NCI-H2081 (cell line): ENCODE results near the gene PANK4.

Experiments used
- DNase-seq, 2 experiments: peaks; one replicate each; lab custom pipeline; 2025; lab: John Stamatoyannopoulos, UW

The PANK4 gene

DNA sequence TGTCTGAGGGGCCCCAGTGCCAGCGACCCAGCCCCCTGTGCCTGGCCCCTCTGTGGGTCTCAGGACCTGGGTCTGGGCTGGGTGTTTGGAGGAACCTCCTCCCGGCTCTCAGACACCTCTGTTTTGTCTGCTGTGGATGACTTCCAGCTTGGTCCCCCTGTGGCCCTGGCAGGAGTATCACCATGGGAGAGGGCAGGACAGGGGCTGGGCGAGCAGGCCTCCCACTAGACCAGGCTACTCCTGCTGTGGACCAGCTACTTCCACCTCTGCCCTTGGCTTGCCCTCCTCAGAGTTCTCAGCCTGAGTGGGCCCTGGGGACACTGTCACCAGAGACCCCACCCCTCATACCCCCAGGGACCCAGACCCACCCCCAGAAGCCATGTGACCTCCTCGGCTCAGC, 28.5 kb downstream of the PANK4 start:
- DNase-seq: no peak

DNA sequence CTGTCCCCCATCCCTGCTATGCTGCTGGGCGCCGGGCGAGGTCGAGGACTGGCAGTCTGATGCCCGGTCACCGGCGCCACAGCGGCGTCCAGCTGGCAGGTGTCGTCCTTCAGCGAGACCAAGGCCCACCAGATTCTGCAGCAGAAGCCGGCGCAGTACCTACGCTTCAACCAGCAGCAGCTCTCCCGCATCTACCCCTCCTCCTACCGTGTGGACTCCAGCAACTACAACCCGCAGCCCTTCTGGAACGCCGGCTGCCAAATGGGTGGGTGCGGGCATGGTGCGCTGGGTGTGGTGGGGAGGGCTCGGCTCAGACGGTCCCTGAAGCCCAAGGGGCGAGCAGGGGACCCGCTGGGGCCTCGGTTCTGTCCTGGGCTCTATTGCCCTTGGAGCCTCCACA, 29.6 kb downstream of the PANK4 start:
- DNase-seq: no peak

DNA sequence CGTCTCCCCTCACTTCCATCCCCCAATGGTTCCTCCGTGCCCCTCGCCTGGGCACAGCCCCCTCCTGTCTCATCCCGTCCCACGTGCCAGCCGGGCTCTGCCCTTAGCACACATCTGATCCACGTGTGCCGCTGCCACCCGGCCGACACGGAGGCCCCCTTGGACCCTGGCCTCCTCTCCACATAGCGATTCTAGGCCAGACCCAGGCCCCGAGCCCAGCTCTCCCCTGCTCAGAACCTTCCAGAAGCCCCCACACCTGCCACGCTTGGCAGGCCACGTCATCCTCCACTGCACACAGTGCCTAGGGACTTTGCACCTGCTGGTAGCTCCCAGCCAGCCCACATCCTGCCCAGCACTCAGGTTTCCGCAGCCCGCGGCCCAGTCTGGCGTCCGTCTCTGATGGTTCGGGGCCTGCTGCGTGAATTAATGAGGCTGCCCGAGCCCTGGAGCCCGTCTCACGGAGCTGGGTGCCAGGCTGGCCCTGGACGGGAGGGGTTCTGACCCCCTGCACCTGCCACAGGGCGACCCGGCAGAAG, 30.2 kb downstream of the PANK4 start:
- no peak for DNase-seq

DNA sequence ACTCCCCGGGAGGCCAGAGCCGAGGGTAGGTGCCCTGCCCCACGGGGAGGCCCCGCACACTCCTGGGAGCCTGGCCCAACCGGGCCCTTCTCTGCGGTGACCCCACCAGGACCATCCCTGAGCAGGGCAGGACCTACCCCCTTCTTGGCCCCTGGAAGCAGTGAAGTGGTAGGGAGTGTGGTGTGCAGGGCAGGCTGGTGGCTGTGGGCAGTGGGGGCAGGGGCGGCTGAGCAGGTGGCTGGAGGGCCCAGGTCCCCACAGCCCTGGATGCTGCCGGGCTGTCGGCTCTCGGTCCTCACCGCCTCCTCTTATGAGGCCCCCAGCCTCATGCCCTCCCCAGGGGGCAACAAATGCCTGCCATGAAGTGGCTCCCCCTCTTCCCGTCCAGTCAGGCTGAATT, 30.9 kb downstream of the PANK4 start:
- no peak for DNase-seq

DNA sequence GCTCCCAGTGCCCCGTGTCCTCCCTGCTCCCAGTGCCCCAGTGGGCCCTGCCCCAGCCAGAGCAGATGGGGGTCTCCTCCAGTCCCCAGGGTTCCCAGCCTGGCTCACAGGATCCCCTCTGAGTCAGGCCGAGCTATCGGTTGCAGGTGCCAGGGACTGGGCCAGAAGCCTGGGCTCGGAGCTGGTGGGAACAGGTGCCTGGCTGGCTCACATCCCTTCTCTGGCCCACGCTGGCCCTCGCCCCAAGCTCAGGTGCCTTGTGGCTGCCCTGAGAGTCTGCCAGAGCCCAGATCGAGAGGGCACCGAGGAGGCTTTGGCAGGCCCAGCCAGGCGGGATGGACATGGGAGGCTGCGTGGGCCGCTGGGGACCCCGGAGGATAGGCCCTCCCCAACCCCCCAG, 31.4 kb downstream of the PANK4 start:
- no peak for DNase-seq

DNA sequence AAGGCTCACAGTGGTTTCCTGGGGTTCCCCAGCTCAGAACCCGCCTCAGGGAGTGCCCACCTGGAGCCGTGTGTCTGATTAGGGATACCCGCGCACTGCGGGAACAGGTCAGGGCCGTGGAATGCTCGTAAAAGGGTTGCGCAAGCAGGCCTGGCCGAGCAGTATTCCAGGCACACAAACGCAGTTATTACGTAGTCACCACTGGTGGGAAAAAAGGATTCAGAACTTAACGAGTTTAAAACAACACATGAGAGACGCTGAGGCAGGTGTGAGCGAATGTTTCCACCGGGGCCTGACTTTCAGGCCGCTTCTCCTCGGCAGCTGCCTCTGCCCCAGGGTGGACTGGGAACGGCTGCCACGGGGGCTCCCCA, 32.1 kb downstream of the PANK4 start:
- DNase-seq: no peak

DNA sequence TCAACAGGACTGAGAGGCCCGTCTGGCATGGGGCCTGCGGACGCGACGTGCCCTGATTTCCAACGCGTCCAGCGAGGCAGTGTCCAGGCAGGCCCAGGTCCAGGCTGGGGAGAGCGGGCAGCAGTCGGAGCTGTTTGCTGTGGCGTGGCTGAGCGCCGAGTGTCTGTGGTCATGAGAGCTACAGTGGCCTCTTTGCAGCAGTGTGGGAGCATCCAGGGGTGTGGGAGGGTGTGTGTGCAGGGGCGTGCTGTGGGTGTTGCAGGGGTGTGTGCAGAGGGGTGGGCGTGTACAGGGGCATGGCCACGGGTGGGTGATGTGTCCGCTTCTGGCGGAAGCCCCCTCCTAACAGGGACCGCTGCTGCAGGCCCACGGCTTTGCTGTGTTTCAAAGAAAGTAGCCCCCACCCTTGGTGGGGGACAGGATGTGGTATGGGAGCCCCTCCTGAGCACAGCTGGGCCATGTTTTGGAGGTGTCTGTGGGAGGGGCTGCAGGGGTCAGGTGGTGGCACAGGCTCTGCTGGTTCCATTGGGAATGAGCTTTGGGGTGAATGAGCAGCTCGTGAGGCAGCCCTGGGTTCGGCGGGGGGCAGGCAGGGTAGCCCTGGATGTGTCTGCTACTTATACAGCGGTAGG, 32.6 kb downstream of the PANK4 start:
- no peak for DNase-seq

DNA sequence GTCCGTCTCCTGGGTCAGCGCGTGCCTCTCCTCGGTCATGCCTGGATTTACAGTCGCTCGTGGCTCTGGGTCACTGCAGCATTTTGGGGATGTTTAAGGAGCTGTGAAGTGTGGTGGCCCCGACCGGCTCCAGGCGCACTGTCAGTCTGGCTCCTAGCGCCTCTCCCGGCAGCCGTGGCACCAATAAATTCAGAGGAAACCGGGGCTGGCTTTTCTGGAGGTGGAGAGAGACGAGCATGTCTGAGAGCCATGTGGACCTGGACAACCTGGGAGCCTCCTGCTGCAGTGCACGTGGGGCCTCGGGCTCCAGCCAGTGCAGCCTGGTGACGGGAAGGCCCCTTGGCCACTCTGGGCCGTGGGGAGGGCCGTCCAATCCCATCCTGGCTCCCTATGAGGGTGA, 33.2 kb downstream of the PANK4 start:
- no peak for DNase-seq

DNA sequence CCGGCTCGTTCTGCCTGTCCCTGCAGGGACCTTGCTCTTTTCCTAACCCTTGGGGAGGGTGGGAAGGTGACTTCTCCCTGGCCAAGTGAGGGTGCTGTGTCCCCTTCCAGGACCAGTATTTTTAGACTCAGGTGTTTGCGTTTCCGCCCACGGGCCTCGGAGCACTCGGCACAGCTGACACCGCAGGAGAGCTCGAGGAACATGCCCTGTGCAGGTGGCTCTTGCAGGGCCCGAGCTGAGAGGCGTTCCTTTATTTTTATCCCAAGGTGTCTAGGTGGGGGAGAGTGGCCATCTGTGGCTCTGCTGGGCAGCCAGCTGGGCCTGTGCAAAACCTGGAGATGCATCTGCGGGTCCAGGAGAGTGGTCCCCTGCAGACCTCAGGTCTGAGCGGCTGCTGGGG, 34.3 kb downstream of the PANK4 start:
- DNase-seq: peak in 1 of 2 experiments; percentile 6

DNA sequence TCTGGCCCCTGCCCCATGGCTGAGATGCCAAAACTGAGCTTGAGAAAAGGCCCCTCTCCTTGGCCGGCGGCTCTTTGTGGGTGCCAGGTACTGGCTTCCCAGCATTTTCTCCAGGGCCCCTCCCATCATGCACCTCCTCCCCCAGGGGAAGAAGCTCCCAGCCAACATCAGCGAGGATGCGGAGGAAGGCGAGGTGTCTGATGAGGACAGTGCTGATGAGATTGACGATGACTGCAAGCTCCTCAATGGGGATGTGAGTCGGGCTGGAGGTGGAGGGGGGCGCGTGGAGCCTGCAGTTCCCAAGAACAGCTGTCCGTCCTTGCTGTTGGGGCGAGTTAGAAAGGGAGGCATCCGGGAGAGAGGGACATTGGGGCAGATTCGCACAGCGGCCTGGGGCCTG, 36.8 kb downstream of the PANK4 start:
- no peak for DNase-seq

DNA sequence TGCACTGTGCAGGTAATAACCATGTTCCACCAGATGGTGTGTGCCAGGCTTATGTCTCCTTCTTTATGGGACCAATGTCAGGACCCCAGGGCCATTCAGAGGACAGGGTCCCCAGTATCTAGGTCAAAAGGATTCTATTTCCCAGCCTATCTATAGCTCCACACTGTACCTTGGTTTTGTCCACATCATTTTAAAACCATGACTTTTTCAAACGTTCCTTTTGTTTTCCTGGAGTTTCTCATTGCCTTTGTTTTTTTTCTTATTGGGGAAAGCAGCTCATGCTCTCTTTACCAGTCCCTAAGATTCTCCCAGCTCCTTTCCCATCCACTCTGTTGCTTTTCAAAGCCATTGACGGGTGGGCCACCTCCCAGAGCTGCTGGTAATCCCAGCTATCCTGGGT, 37.7 kb downstream of the PANK4 start:
- no peak for DNase-seq

DNA sequence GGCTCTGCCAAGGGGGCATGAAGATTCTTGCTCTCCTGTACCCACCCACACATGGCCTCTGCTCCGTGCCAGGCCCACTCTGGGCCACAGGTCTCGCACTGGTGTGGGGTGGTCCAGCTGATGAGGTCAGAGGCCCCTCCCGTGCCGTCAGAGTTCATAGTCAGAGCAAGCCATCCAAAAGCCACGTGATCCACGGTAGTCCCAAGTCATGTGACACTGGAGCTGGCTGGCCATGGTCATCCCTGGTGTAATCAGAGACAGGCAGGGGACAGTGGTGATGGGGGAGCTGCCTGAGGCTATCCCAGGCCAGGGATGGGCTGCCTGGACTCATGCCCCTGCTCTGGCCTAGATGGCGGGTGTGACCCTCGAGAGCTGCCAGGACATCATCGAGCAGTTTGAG, 39.8 kb downstream of the PANK4 start:
- no peak for DNase-seq

DNA sequence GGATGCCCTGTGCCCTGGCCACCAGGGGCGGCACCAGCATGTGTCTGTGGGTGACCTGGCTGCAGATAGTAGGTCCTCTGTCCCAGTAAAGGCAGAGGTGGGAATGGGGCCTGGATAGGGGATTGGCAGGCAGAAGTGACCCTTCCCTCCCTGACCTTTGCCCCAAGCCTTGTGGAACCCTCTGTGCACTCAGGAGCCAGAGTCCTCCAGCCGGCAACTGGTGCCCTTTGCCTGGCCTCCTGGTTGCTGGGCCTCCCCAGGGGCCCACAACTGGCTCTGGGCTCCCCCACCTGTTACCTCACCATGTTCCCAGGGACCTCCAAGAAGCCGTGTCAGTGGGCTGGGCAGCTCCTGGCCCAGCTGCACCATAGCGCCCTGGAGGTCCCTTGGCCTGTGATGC, 40.4 kb downstream of the PANK4 start:
- no peak for DNase-seq

DNA sequence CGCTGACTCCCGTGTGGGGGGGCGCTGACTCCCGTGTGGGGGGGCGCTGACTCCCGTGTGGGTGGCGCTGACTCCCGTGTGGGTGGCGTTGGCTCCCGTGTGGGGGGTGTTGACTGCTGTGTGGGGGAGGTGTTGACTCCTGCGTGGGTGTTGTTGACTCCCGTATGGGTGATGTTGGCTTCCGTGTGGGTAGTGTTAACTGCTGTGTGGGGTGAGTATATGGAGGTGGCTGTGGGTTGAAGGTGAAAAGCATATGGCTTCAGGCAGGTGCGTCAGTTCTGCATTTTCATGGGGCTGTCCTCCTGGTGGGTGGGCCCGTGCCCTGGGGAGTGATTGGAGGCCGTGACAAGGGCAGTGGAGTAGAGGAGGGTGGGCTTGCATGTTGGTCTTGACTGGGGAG, 42.4 kb downstream of the PANK4 start:
- no peak for DNase-seq

DNA sequence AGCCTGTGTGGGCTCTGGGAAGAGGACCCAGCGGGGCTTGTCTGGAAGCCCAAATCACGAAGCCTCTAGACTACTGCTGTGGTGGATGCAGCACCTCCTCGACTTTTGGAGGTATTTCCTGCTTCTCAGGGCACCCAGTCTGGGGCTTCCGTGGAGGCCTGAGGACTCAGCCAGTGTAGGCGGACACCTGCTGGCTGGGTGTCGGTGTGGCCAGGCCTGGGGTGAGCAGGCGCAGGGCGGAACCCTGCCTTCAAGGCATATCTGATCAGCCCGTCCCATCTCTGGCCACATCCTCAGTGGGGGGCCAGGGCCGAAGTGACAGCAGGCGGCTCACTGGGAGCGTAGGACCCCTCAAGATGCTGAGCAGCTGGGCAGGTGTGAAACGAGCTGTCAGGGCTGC, 43.4 kb downstream of the PANK4 start:
- DNase-seq: no peak

DNA sequence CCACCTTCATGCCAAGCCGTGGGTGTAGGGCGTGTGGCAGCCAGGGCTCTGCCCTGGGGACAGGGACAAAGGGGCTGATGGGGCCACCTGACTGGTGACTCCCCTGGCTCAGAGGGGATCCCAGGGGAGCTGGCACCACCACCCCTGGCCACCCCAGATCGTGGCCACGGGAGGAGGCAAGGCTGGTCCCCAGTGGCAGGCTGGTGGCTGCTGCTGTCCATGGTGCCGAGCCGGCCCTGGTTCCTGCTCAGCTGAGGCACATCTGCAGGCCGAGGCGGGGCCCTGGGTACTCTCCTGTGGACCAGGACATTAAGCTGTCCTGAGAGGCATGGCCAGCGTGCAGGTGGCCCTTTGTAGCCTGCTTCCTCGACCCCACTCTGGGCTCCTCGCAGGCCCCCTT, 43.8 kb downstream of the PANK4 start:
- DNase-seq: no peak

DNA sequence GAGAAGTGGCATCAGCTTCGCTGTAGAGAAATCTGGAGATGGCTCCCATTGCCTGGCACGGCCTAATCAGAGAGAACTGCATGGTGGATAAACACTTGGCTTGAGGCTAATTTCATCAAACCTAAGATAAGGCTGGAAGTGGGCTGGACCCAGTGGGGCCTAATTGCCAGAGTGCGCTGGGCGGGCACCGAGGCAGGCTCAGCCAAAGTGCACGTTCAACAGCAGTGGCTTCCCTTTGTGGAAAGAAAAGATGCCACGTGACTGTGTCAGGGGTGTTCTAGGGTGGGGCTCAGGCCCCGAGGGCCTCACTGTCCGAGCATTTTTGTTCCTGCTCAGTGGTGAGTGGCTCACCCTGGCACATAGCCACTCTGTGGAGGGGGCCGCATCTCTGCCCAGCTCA, 44.5 kb downstream of the PANK4 start:
- peak; percentile 35 to 44 for DNase-seq

DNA sequence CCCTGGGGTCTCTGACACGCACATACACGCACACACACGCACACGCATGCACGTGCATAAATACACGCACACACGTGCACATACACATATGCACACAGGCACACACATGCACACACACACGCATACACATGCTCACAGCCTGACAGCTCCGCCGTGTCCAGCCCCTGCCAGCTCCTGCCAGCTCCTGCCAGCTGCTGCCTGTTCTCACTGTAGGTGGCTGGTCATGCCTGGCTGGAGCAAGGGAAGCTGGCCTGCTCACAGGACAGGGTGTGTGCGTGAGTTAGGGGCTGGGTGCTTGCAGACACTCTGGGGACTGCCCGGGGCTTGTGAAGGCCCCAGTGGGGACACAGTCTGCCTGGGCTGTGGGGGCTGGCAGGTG, 45.4 kb downstream of the PANK4 start:
- DNase-seq: peak; percentile 35 to 73

DNA sequence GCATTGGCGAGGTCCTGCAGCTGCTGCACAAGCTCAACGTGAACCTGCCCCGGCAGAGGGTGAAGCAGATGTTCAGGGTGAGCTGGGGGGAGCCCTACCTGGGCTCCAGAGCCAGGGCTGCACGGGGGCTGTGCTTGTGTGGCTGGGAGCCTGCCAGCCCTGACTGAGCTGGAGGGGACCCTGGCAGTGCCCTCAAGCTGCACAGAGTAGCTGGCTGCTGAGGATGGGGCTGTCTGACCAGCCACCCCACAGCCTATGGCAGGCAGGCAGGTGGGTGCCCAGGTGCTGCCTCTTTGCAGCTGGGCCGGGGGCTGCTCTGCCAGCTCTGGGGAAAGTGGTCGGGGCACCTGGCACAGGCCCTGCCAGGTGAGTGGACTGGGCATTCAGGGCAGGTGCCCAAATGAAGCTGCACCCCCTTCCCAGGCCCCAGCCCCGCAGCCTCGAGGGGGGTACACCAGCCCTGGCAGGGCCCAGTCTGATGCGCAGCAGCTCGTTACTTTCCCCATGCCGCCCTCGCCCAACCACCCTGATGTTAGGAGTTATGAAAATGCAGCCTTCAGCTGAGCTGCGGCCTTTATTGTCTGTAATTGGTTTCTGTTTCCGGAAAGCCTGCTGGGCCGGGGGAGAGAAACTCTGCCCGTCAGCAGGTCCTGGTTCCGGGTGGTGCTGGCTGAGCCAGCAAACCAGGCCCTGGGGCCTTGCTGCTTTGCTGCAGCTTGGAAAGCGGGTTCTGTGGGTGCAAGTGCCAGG, 46.0 kb downstream of the PANK4 start:
- DNase-seq: peak; percentile 33 to 49

DNA sequence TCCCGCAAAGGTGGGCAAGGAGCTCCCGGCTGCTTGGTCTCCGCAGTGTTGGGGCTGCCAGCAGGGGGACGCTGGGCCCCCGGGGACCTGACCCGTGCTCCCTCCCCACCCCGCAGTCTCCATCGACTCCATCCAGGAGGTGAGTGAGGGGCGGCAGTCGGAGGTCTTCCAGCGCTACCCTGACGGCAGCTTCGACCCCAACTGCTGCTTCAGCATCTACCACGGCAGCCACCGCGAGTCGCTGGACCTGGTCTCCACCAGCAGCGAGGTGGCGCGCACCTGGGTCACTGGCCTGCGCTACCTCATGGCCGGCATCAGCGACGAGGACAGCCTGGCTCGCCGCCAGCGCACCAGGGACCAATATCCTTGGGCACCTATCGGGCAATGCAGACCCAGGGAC, 46.8 kb downstream of the PANK4 start:
- DNase-seq: no peak

DNA sequence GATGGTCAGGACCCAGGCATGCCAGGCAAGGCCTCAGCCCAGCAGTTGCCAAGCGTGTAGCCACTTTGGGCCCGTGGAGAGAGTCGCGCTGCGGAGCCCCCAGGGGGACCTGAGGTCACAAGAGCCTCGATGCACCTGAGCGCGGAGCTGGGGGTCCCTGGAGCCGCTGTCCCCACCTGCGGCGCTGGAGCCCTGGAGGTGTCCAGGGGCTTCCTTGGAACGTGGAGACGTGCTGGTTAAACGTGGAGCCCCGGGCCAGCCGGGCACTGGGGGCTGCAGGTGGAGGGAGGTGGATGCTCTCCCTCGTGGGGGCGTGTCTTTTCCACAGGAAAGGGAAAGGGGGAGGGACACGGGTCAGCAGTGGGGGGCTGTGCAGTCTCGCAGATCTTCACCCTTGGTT, 47.2 kb downstream of the PANK4 start:
- DNase-seq: no peak

DNA sequence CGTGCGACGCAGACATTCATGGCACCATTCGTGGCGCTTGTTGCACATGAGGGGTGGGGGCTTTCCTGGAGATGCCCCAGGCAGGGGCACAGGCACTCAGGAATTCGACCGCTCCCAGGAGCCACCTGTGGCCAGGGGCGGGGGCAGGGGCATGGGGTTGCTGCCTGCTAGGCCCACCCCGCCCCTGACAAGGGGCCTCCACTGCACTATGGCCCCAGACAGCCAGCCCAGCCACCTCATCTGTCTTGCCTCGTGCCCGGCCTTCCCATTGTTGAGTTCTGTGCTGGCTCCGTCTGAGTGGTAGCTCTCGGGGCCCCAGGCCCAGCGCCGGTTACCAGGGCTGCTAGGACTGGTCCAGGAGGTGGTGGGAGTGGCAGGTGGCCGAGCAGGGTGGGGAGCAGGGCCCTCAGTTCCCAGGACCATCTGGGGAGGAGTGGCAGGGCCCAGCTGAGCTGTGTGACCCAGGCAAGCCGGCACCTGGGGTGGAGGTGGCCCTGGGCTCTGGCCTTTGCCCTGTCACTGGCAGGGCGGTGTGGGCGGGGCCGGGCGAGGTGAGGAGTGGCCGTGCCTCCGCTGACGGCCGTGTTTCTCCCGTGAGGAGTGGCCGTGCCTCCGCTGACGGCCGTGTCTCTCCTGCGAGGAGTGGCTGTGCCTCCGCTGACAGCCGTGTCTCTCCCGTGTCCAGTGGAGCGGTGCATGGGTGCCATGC, 48.5 kb downstream of the PANK4 start:
- no peak for DNase-seq

DNA sequence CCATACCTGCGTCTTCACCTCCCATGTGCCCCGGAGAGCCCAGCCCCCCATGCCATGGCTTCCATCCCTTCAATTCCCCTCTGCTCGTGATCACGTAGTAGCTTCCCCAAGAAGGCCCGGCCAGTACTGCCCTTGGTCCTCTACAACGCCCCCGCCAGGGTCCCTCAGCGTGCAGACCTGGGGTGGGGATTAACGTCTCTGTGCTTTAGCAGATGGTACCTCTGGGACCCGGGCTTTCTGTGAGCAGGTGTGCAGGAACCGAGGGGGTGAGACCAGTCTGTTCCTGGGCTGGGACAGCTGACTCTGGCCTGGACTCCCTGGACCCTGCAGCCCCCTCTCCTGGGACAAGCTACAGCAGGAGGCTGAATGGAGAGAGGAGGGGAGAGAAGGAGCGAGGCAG, 49.1 kb downstream of the PANK4 start:
- DNase-seq: no peak
